Gastroesophageal sphincter (tissue), 4 donors: Measurements from ENCODE around the gene PI4KA. TPM values are rescaled to one million over a fixed set of nuclear protein-coding genes. Genes with fewer than 3 reads are reported as not detected.

Experiments
- ATAC-seq: fragments of 150-250 bp; one replicate; pipeline ENCODE4 v1.9.1; 2016; ENCODE audit warnings: mild to moderate bottlenecking, moderate library complexity
- H3K27ac ChIP-seq, 4 donors: fragments of 200-600 bp; sonication (generic) in 3 of 4; 1 replicate in 3 of 4; 2 replicates in 1 of 4; pipeline ENCODE4 v1.5.1; 2016 to 2019
- H3K27me3 ChIP-seq: fragments of 200-600 bp; sonication (generic); one replicate; pipeline ENCODE4 v1.5.1; 2019
- H3K36me3 ChIP-seq, 2 donors: fragments of 200-600 bp; sonication (generic); one replicate each; pipeline ENCODE4 v1.5.1; 2019; ENCODE audit warnings: control low read depth in 1 of 2
- H3K4me1 ChIP-seq, 3 donors: fragments of 200-600 bp; sonication (generic); 1 replicate in 2 of 3; 2 replicates in 1 of 3; pipeline ENCODE4 v1.5.1; 2016 to 2019; ENCODE audit warnings: control low read depth in 2 of 3
- H3K4me3 ChIP-seq, 2 donors: fragments of 200-600 bp; sonication (generic); one replicate each; pipeline ENCODE4 v1.5.1; 2019; ENCODE audit warnings: mild to moderate bottlenecking in 1 of 2, moderate library complexity in 1 of 2
- H3K9me3 ChIP-seq, 3 donors: fragments of 200-600 bp; sonication (generic); one replicate each; pipeline ENCODE4 v1.5.1; 2017 to 2019; ENCODE audit warnings: control low read depth in 2 of 3
- CTCF ChIP-seq, 4 experiments: fragments of 200-600 bp in 2 of 4; fragments of 450-650 bp in 2 of 4; sonication (generic) in 1 of 4; IDR thresholded peaks; one replicate each; pipeline ENCODE4 v1.5.1; 2017 to 2019; ENCODE audit warnings: antibody characterized with exemption in 4 of 4, mild to moderate bottlenecking in 2 of 4, moderate library complexity in 2 of 4
- EP300 ChIP-seq: sonication (generic); formaldehyde crosslinking; IDR thresholded peaks from one replicate; pipeline ENCODE4 v1.6.1; 2017; ENCODE audit warnings: antibody characterized with exemption, mild to moderate bottlenecking
- POLR2A ChIP-seq, 2 donors: fragments of 450-650 bp; IDR thresholded peaks; one replicate each; pipeline ENCODE4 v1.6.1; 2017; ENCODE audit warnings: antibody characterized with exemption in 2 of 2, mild to moderate bottlenecking in 2 of 2, moderate library complexity in 1 of 2
- POLR2AphosphoS5 ChIP-seq: sonication (generic); formaldehyde crosslinking; IDR thresholded peaks from one replicate; pipeline ENCODE4 v1.6.1; 2017; ENCODE audit warnings: antibody characterized with exemption
- WGBS, 2 donors: methylation state at CpG; one replicate each; pipeline ENCODE4 v1.1.5; 2018; ENCODE audit warnings: low coverage in 1 of 2; 5-methylcytosine and 5-hydroxymethylcytosine counted together
- total RNA-seq, 4 donors: library from RNA; depleted of rRNA; stranded (reverse); fragments of >200 nt; gene quantifications; one replicate each; pipeline ENCODE4 v1.1.0, GENCODE V29; 2016

Gene PI4KA
- total RNA-seq, 4 donors from 2014 or later: 45.7 to 113 (median 87.5) TPM

GRCh38 chr22:20779014-20779817 lies 79.4 kb downstream of the PI4KA start:
- Histone ChIP-seq H3K9me3 (no peaks in the 10 kb centered on the region), H3K4me1 (no peaks in the 10 kb centered on the region), H3K36me3 (peaks cover 0 to 71% of the 10 kb centered on the region in 2 donors), H3K27ac (peak overlapping the region in 2 of 4 donors; percentile 21 to 55), H3K4me3 (no peak overlapping the region), H3K27me3 (no peaks in the 10 kb centered on the region)
- WGBS, 2 donors: 73 to 84% methylated on average over 15 to 16 of the region's 25 CpGs
- TF ChIP-seq EP300: no peak
- no peak for TF ChIP-seq POLR2A (IDR thresholded peaks at IDR 0.05)
- no peak for TF ChIP-seq POLR2AphosphoS5
- no peak for TF ChIP-seq CTCF (IDR thresholded peaks at IDR 0.05)
- no peak for ATAC-seq

DNA sequence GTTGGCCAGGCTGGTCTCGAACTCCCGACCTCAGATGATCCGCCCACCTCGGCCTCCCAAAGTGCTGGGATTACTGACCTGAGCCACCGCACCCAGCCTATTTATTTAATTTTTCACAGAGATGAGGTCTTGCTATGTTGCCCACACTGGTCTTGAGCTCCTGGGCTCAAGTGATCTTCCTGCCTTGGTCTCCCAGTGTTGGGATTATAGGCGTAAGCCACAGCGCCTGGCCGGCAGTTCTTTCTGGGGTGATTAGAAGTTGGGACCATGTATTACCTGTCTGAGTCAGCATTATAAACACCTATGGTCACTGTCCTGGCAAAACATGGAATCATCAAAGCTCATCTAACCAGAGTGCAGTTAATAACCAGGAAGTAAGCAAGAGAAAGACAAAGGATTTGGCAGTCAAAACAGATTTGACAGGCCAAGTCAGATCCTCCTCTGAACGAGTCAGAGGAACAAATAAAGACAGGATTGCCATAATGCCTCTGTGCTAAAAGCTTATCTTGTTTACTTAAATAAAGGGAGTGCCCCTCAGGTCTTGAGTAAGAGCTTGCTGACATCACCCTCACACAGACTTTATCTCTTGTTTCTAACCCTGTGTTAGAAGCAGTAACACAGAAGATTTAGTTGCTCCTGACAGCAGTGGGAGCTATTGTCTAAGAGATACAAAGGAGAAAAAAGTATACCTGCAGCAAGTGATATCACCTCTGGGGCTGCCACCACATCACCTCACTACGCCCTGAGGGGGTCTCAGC lies 81.0 kb downstream of the PI4KA start:
- Histone ChIP-seq H3K9me3 (no peaks in the 10 kb centered on the region), H3K27me3 (no peaks in the 10 kb centered on the region), H3K4me3 (no peak overlapping the region), H3K4me1 (no peaks in the 10 kb centered on the region), H3K36me3 (peaks cover 0 to 74% of the 10 kb centered on the region in 2 donors), H3K27ac (peak overlapping the region in 2 of 4 donors; percentile 39 to 55)
- ATAC-seq: peak; percentile 83
- peak in 1 of 2 donors; percentile 6 for TF ChIP-seq POLR2A (IDR thresholded peaks at IDR 0.05)
- TF ChIP-seq EP300: no peak
- peak; percentile 20 for TF ChIP-seq POLR2AphosphoS5
- TF ChIP-seq CTCF (IDR thresholded peaks at IDR 0.05): no peak
- WGBS, 2 donors: 50 to 85% methylated on average over 3 to 10 of the region's 10 CpGs

DNA sequence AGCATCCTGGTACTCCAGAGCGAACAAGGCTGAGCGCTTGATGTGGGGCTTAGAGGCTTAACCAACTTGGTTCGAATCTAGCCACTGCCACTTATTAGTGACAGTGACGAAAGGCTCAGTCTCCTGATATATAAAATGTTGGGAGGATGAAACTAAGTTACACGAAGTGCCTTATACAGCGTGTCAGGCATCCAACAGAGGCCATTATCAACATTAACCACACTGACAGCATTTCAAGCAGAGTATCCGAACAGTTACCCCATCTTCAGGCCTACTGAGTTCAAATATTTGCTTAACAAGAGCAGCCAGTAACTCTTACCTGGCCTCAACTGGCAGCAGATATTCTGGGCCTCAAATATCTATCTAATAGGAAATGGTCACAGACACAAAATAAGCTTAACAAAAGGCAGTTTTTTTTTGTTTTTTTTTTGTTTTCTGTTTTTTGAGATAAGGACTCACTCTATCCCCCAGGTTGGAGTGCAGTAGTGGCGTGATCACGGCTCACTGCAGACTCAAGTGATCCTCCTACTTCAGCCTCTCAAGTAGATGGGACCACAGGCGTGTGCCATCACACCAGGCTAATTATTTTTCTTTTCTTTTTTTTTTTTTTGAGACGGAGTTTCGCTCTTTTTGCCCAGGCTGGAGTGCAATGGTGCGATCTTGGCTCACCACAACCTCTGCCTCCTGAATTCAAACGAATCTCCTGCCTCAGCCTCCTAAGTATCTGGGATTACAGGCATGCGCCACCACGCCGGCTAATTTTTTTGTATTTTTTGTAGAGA lies 81.8 kb downstream of the PI4KA start:
- no peaks in the 10 kb centered on the region for H3K9me3 ChIP-seq
- WGBS, 2 donors: 92% methylated on average over 9 to 14 of the region's 17 CpGs
- no peak overlapping the region for H3K4me3 ChIP-seq
- no peaks in the 10 kb centered on the region for H3K27me3 ChIP-seq
- H3K36me3 ChIP-seq: peaks cover 0 to 75% of the 10 kb centered on the region in 2 donors
- peak overlapping the region in 2 of 4 donors; percentile 38 to 39 for H3K27ac ChIP-seq
- ATAC-seq: no peak
- no peaks in the 10 kb centered on the region for H3K4me1 ChIP-seq
- TF ChIP-seq CTCF (IDR thresholded peaks at IDR 0.05) (no peak), POLR2AphosphoS5 (no peak), EP300 (no peak)

GRCh38 chr22:20775342-20775895 lies 83.2 kb downstream of the PI4KA start:
- Histone ChIP-seq H3K27ac (no peak overlapping the region), H3K36me3 (peaks cover 0 to 72% of the 10 kb centered on the region in 2 donors), H3K4me3 (no peak overlapping the region), H3K4me1 (no peaks in the 10 kb centered on the region), H3K9me3 (no peaks in the 10 kb centered on the region), H3K27me3 (no peaks in the 10 kb centered on the region)
- ATAC-seq: no peak
- TF ChIP-seq CTCF (IDR thresholded peaks at IDR 0.05): no peak
- TF ChIP-seq POLR2A (IDR thresholded peaks at IDR 0.05): no peak
- no peak for TF ChIP-seq POLR2AphosphoS5
- no peak for TF ChIP-seq EP300
- WGBS, 2 donors: 51 to 59% methylated on average over 3 to 4 of the region's 4 CpGs
